NCI-H146 (cell line): ENCODE measurements around the gene AMN.

ENCODE experiments used
- DNase-seq: peaks from one replicate; lab custom pipeline; 2025; lab: John Stamatoyannopoulos, UW

Gene AMN

DNA sequence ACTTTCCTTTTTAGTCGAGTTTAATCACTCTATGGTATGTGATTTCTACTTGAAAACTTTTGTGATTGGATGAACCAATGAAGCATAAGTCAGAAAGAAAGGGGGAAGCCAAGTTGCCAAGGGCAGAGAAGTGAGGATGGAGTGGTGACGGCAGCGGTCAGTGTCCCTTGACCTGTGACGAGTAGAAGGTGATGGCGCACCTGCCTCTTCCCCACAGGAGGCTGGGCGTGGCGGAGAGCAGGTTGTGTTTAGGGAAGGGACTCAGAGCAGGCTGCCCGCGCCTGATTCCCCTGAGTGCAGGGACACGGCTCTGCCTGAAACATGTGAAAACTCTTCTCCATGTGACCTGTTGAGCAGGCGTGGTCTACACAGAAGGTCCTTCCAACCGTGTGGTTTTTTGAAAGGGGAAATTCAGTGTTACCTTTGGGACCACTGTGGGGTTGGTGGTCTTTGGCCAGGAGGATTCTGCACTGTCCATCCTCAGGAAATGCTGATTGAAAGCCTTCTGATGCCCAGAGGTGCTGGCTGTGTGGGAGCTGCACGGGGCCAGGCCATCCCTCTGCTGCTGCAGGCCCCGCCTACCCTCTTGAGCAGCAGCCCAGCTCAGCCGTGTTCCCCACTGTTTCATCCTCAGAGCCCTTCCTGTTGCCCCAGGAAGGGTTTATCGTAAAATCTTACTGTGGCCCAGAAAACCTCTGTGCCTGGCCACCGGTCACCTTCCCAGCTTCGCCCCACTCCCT lies 23.5 kb upstream of the AMN start:
- peak; percentile 97 for DNase-seq

DNA sequence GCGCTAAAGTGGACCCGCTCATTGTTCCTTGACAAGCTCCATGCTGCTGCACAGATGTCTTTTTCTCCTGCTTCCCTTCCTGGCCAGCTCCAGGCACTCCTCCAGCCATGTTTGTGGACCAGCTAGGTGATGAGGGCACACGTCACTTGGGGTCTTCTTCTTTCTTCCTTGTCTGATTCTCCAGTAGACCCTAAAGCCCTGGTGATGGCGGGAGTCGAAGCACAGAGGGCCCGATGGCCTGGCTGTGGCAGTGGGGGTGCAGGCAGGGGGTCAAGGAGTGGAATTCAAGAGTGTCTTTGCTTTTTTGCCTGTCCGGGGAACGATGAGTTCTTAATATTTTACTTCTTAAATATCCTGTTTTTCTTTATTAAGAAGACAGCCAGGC lies 23.0 kb upstream of the AMN start:
- no peak for DNase-seq

DNA sequence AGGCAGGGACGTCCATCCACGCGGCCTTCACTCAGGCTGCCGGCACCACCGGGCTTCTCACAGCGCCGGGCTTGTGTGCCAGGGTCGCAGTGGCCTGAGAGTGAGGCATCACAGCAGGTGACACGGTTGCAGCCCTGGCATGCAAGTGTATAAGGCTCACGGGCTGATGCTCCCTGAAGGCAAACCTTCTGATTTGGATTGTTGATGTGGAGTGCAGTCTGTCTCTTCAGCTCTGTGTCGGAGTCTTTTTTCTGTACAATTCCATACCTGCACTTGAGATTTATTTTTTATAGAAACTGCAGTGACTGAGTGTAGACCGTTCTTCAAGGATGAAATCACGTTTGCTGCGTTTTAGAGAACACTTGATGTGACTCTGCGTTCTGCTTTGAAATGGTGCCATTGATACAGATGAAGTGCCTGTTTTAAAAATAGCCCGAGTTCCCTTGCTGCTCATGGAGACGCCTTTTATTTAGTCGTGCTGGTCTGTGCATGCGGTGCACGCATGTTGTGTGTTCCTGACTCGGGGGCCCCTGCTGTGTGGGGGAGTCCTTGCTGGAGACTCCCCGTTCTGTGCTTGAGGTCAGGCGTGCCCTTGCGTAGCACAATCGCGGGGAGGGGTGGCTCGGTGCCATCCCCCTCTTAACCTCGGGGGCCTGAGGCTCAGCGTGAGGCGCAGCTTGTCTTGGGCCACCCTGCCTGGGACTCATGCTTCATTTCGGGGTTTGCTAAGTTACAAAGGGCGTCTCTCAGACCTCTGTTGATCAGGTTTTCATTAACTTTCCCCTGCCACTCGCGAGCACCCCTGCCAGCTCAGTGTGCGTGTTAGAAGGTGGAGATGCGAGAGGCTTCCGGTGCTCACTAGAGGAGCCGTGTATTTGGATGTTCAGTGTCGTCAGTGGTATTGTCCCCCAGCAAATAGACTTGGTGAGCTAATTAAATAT lies 21.6 kb upstream of the AMN start:
- no peak for DNase-seq

DNA sequence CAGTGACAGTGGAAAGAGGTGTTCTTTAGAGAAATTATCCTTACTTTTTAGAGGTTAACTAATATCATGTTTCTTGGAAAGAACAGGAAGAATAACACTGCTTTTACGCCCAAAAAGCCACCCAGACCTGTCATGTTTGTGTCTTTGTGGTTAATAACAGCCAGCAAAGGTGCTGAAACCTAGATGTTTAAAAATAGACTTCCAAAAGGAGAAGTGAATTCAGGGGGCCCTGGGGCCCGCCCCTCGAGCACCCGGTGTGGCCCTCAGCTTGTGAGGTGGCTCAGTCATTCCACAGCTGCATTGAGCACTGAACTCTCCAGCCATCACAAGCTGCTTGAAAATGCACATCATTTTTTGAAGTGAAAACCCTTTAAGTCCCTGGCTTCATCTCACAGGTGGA lies 20.8 kb upstream of the AMN start:
- no peak for DNase-seq

DNA sequence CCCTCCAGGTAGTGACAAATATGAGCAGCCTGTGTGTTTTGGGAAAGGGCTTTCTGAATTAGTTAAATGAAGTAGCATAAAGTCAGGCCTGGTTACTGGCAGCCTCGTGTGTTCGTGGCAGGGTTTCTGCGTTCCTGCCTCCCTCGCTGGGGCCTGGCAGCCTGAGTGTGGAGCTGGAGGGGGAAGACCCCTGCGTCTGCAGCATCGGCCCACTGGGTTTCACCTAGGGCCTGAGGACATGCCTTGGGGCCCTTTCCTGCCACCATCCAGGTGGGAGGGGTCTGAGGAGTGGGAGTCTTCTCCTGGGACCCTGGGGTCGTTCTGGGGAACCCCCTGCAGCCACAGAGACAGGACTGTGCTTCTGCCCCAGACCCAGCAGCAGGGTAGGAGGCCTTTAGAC lies 20.4 kb upstream of the AMN start:
- no peak for DNase-seq

DNA sequence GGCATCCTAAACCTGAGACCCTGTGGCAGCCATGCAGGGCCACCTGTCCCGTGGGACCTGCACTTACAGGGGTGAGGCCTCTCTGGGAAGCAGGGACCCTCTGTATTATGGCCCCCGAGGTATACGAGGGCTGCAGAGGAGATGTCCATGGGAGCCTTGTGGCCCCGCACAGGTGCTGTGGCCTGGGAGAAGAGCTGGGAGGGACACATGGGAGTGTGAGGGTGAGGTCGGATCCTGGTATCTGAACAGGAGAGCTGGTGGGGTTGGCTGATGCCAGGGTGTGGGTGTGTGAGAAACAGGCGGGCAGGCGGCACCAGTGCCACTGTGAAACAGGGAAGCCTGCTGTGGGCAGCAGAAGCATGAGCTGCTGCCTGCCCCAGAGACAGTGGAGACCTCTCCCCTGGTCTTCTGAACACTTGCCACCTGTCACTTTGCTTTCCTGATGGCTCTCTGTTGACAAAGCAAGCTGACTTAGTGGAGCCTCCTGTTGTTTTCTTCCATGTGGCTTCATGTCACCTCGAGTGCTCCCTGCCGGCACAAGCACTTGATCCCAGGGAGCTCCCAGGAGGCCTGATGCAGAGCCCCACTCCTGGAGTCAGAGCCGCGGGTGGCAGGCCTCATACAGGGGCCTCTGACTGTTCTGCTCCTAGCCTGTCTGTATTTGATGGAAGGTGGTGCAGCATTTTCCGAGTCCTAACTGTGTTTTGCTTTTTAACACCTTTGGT lies 19.8 kb upstream of the AMN start:
- DNase-seq: peak; percentile 64

DNA sequence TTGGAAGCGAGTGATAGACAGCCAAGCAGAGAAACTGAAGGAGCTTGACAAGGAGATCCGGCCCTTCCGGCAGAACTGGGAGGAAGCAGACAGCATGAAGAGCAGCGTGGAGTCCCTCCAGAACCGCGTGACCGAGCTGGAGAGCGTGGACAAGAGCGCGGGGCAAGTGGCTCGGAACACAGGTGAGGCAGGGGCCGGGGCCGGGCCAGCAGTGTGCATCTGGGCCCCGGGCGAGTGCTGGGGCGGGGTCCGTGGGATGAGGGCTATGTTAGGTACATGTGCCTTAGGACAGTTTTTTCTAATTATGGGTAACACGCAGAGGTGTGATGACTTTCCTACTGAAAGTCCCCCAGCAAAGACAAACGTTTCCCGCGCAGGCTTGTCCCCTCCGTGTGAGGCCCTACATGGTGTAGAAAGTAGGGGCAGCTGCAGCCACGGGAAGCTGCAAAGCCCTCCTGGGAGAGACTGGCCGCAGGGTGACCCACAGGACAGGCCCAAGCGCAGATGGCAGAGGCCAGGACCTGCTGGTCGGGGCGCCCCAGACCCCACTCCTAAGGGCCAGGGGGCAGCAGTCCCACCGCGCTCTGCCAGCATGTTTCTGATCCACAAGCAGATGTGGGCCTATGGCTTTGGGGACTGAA lies 19.1 kb upstream of the AMN start:
- DNase-seq: no peak

DNA sequence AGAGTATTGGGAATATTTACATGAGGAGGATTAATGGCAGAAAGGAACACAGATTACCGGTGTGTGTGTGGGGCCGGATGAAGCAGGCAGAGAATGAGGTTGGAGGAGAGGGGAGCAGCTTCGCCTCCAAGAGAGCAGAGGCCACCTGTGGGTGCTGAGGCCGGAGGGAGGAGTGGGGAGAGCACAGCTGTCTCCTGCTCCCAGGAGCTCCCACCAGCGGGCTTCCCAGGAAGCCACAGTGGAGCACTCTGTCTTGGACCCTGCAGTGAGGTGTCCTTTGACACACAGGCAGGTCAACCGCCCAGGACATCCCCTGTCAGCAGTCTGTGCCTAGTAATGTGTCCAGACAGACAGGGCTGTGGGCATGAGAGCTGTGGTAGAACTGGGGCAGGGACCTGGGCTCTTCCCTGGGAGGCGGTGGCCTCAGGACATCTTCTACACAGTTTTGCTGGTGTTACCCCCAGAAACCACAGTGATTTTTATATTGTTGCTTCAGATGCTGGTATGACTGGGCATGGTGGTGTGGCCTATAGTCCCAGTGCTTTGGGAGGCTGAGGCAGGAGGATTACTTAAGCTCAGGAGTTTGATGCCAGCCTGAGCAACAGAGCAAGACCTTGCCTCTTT lies 18.5 kb upstream of the AMN start:
- DNase-seq: no peak

DNA sequence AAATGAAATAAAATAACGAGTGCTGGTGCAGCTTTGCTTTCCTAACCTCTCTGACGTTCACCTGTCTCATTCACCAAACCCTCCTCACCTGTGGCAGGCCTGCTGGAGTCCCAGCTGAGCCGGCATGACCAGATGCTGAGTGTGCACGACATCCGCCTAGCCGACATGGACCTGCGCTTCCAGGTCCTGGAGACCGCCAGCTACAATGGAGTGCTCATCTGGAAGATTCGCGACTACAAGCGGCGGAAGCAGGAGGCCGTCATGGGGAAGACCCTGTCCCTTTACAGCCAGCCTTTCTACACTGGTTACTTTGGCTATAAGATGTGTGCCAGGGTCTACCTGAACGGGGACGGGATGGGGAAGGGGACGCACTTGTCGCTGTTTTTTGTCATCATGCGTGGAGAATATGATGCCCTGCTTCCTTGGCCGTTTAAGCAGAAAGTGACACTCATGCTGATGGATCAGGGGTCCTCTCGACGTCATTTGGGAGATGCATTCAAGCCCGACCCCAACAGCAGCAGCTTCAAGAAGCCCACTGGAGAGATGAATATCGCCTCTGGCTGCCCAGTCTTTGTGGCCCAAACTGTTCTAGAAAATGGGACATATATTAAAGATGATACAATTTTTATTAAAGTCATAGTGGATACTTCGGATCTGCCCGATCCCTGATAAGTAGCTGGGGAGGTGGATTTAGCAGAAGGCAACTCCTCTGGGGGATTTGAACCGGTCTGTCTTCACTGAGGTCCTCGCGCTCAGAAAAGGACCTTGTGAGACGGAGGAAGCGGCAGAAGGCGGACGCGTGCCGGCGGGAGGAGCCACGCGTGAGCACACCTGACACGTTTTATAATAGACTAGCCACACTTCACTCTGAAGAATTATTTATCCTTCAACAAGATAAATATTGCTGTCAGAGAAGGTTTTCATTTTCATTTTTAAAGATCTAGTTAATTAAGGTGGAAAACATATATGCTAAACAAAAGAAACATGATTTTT lies 17.1 kb upstream of the AMN start:
- DNase-seq: no peak

DNA sequence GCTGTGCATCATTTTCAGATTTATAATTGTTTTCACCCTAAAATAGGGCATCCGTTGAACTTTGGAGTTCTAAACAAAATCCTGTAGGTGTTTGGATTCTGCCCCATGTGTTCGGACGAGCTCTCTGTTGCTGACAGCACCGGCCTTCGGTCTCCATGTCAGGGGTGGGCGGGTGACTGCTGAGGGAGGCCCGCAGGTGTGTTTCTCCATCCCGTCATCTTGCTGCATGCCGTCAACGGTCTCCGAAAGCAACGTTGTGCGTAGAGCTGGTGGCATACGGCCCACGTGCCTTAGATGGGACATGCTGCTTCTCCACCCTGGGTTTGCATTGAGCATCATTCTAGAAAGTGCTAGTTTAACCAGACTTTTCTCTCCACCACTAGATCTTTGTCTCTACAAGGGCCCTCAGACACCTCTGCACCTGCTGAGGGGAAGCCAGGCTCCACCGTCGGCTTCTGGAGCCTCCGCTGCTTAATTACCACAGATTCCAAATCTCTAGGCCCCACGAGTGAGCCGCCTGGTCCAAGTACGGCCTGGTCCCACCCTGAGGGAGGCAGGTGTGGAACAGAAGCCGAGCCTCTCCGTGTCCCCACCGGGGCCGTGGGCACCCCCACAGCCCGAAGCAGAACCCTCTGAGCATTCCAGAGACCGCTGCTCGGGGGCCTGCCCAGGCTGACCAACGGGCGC lies 15.7 kb upstream of the AMN start:
- DNase-seq: no peak

DNA sequence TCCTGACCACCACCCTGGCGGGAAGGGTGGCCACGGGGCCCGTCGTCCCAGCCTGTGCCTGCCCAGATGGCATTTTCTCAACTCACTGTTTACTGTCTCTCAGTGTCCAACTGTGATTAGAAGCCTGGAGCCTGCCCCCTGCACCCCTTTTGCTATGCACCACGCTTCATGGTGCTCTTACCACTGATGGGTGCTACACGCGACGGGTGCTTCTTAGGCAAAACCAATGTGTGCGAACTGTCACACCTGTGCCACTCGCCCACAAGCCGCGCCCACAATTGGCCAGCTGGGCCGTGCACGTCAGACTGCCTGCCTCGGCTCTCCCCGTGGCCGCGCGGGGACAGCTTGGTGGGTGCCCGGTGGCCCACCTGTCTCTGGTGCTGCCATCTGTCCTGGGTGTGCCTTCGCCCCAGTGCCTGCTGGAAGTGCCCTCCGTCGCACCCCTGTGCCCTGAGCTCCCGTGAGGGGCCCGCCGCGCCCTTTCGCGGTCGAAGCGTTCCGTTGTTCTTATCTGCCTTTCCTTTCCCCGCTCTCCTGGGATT lies 15.1 kb upstream of the AMN start:
- no peak for DNase-seq

DNA sequence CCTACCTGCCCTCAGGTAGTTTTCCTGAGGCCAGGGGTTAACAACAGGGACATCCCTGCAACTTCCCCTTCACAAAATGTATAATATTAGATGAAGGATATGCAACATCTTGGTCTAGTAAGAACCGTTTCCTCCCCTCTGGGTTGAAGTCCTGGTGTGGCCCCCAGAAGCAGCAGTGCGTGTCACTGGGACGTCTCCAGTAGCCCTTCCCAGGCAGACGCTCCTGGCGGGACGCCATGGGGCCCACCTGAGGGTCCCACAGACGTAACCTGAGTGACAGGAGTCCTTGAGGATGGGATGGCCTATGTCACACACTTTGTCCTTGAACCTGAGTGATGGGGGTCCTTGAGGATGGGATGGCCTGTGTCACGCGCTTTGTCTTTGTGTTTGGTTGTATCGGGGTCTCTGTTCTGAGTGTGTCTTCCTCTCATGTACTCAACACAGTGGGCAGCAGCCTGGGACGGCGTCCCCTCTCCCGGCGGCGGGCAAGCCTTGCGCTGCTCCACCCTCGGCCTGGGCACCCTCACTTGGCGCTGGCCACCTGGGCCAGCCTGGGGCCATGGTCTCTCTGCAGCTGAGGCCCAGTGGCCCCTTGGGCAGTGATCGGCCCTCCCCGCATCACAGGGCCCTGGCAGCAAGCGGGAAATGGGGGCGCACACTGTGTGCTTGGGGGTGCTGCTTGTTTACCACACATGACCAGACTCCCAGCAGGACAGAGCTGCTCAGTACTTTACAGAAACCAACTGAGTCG lies 14.3 kb upstream of the AMN start:
- DNase-seq: no peak

DNA sequence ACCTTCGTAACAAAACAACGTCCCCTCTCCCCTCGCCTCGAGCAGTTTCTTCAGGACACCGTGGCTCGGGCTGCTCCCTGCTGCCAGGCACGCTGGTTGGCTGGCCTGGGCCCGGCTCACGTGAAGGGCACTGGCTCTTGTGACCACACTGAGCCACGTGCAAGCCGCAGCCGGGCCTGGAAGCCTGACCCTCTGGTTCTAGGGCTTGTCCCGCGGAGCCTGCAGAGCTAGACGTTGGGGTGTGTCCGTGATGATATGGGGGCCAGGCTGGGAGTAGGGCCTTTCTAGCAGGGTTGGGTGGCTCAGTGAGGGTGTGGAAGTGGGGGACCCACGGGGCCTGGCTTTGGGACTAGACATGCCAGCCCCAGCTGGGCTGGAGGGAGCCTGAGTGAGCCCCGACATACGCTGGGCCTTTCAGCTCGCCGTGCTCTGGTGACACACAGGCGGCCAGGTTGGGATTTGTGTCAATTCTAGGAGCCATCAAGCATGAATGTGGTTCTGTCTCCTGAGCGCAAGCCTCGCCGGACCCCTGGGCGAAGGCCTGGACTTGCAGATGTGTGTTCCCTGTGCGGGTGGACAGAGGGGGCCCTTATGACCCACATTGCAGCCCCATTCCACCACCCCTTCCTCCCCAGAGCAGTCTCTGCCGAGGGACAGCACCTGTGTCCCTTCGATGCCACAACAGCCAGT lies 13.6 kb upstream of the AMN start:
- DNase-seq: no peak

DNA sequence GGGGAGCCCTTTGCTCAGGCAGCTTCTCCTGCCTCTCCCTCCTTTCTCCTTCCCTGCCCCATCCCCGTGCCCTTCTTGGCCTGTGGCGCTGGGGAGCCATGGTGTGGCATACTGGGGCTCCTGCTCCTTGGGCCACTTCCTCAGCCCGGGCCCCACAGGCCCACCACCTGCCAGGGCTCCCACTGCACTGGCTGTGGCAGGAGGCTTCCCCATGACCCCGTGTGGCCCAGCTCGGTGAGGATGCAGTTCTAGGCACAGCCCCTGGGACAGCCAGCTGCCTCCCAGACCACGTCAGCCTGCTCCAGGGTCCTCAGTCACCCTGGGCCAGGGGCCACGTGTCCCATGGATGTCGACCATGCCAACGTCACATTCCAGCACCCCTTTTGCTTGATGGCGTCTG lies 13.0 kb upstream of the AMN start:
- DNase-seq: no peak

DNA sequence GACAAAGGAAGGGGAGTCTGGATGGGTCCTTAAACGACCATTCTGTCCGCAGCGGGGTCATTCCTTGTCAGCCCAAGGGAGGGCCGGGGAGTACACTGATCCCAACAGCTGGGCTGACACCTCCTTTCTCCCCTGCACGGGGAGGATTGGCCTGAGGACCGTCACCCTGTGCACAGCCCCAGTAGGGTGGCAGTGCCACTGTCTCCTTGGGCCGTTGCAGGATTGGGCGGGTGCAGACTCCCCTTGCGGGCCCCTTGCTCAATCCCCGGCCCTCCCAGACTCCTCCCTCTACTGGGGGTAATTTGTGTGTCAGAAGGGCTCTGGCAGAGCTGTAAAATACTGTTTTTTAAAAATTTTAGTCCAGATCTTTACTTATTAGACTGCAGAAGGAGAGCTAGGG lies 12.6 kb upstream of the AMN start:
- DNase-seq: no peak

DNA sequence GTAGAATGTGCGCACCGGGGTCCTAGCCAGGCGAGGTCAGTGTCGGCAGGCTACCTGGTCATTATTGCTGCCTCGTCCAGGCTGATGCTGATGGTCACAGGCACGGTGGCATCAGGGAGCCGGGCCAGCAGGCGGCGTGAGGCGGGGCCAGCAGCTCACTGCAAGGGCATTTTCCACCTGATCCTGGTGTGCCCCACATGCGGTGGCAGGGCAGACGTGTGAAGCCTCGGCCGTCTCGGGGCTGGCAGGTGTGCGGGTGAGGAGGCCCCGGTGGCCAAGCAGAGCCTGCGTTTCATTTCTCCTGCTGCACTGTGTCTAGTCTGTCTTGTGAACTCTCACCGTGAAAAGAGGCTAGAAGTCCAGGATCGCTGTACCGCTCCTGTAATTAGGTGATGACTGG lies 12.0 kb upstream of the AMN start:
- no peak for DNase-seq

DNA sequence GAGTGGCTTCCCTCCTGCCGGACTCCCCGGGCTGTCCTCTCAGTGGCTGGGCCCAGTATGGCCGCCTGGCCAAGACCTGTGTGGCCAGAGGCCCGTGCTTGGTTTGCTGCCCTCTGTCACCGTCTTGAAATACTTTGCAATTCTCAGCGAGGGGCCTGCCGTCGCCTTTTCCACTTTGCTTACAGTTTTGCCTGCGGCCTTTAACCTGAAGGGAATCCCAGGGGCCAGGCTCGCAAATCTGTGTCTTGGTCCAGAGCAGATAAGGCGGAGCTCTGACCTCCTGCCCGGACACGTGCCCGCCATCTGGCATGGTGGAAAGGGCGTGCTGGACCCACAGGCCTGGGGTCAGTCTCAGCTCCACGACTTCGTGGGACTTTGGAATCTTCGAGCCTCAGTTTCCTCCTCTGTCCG lies 10.9 kb upstream of the AMN start:
- no peak for DNase-seq
